Skeletal muscle cell (primary cell): ENCODE data around the gene RCL1.
"Not testable (repeated sequence)": the region's sequence is repeated elsewhere in the genome, so short reads cannot be mapped to it uniquely, and the experiment has no call there.

Experiments used
- DNase-seq: peaks from one replicate; pipeline ENCODE4 v3.0.0-alpha.2; 2010; ENCODE audit warnings: low read depth
- H3K4me3 ChIP-seq: 2 replicates; pipeline ENCODE4 v1.5.1; 2011; ENCODE audit warnings: low read depth, mild to moderate bottlenecking, control low read depth, low read length, moderate library complexity

The RCL1 gene

DNA sequence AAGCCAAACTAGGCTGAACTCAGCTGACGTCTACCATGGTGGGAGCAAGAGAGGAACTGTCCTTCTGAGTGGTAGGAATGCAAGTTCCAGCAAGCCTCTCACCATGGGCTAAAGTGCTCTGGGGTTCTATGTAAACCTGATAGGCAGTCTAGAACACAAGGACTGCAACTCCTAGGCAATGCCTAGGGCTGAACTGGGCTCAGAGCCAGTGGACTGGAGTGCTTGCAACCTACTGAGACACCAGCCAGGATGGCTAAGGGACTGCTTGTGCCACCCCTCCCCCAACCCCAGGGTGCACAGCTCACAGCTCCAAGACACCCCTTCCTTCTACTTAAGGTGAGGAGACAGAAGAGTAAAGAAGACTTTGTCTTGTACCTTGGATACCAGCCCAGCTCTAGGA lies 12.1 kb upstream of the RCL1 start:
- DNase-seq = no peak
- H3K4me3 ChIP-seq = no peak overlapping the region

DNA sequence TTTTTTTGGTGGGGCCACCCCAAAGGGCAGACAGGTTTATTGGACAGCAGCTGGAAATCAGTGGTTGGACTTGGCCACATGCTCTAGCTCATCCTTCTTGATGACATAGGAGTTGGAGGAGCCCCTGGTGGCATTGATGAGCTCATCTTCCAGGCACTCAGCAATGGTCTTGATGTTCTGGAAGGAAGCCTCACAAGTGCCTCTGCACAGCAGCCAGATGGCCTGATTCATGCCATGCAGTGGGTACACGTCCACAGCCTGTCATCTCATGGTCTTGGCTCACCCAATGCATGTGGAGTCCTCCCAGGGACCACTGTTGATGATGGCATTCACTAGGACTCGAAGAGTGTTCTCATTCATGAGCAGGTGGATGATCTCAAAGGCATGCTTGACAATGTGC lies 11.3 kb upstream of the RCL1 start:
- no peak for DNase-seq
- H3K4me3 ChIP-seq = no peak overlapping the region

DNA sequence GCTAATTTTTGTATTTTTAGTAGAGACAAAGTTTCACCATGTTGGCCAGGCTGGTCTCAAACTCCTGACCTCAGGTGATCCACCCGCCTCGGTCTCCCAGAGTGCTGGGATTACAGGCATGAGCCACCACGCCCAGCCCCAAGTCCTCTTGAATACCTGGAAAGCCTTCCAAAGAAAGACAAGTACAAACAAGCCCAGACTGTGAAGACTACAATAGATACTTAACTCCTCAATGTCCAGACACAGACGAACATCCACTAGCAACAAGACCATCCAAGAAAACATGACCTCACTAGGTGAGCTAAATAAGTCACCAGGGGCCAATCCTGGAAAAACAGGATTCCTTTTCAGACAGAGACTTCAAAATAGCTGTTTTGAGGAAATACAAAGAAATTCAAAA lies 9.6 kb upstream of the RCL1 start:
- not testable (repeated sequence) for H3K4me3 ChIP-seq, DNase-seq

DNA sequence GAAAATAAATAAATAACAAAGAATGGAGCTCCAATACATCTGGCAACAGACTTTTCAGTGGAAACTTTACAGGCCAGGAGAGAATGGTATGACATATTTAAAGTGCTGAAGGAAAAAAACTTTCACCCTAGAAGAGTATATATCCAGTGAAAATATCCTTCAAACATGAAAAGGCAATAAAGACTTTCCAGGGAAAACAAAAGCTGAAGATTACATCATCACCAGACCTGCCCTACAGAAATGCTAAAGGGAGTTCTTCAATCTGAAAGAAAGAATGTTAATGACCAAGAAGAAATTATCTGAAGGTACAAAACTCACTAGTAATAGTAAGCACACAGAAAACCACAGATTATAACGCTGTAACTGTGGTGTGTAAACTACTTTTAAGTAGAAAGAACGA lies 8.3 kb upstream of the RCL1 start:
- H3K4me3 ChIP-seq = no peak overlapping the region
- no peak for DNase-seq

DNA sequence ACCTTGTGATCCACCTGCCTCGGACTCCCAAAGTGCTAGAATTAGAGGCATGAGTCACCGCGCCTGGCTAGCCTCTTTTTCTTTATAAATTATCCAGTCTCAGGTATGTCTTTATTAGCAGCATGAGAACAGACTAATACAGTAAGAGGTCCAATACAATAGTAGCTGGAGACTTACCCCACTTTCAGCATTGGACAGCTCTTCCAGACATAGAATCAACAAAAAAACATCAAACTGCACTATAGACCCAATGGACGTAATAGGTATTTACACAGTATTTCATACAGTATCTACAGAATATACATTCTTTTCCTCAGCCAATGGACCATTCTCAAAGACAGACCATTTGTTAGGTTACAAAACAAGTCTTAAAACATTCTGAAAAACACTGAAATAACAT lies 6.1 kb upstream of the RCL1 start:
- DNase-seq = no peak
- no peak overlapping the region for H3K4me3 ChIP-seq

DNA sequence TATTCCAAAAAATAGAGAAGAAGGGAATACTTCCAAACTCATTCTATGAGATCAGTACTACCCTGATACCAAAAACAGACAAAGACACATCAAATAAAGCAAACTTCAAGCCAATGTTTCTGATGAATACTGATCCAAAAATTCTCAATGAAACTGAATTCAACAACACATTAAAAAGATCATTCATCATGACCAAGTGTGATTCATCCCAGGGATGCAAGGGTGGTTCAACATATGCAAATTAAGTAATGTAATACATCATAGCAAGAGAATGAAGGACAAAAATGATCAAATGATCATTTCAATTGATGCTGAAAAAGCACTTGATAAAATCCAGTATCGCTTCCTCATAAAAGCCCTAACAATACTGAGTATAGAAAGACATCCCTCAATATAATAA lies 4.9 kb upstream of the RCL1 start:
- no peak overlapping the region for H3K4me3 ChIP-seq
- DNase-seq = no peak

DNA sequence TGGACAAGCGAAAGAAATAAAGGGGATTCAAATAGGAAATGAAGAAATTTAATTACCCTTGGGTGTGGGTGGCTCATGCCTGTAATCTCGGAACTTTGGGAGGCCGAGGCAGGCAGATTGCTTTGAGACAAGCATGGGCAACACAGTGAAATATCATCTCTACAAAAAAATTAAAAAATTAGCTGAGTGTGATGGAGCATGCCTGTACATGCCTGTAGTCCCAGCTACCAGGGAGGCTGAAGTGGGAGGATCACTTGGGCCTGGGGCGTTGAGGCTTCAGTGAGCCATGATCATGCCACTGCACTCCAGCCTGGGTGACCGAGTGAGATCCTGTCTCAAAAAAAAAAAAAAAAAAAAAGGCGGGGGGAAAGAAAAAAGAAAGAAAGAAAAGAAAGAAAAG lies 4.0 kb upstream of the RCL1 start:
- DNase-seq = no peak
- H3K4me3 ChIP-seq = no peak overlapping the region

DNA sequence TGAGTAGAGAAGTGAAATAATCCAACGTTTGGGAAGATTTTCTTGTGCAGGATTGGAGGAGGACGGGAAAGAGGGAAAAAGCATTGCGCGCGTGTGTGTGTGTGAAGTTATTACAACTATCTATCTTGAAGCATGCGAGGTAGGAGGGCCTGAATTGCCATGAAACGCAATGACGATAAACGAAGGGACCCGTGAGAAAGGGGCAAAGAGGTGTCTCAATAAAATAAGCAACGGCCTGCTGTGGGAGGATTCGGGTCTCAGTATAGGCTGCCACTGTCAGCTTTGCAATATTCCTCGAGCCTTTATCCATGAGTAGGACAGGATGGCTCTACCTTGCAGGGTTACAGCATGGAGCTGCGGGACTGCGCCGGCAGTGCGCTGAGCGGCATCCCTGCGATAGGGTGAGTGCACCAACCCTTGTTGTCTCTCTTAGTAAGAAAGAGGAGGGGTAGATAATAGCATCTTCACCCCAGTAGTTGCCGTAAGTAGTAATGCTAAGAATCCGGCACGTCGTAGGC lies 631 bp upstream of the RCL1 start:
- peak overlapping the region; percentile 90 for H3K4me3 ChIP-seq
- DNase-seq = no peak

DNA sequence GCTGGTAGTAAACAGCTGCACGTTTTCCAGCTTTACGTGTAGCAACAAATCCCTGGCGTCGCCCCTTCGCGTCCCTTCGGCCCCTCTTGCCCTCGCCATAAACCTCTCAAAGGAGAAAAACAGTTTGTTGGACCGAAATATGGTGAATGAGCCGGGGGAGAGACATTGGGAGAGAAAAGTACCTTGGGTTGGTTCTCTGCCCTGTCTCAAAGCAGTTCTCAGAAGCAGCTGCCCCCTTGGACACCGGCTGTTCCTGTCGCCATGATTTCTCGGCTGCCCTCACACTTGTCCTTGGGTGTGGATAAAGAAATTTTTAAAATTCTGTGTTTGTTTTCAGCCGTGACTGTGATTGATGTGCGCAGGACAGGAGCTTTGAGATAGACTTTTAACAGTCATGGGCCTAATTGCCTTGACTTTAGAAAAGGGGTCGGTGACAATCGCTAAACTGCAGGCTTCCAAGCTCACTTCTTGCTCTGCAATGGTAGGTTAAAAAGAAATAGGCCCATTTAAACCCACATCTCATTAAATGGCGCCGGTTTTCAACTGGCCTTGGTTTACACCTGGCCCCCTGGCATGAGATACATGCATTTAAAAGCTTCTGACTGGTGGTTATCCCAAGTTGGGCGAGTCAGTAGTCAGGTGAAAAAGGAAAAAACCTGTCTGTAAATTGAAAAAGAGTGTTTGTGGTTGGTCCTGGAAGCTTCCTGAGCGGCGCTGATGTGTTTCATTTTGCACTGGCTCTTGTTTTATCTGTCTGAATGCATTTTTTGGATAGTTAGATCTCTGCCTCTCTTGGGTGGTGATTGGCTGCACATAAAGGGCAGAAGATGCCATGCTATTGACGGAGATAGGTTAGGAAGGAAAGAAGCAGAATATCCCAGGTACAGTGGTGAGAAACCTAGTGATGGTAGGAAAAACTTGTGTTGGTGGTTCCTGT lies 983 bp downstream of the RCL1 start:
- no peak for DNase-seq
- peak overlapping the region; percentile 90 for H3K4me3 ChIP-seq

DNA sequence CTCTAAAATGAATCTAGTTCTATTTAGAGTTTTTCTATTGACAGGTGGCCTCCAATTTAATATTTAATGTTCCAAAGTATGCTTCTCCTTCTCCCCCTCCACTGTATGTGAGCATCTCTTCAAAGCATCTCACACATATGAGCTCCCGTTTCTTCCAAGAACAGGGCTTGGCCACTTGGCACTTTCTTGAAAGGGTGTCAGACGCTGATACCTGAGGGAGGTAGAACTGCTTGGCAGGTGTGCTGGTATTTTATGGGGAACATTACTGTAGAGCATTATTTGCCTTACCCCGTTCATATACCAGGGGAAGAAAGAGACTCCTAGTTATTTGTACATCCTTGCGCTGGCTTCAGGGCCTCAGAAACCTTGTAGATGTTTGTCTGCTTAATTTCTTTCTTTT lies 1.9 kb downstream of the RCL1 start:
- no peak for DNase-seq
- no peak overlapping the region for H3K4me3 ChIP-seq

DNA sequence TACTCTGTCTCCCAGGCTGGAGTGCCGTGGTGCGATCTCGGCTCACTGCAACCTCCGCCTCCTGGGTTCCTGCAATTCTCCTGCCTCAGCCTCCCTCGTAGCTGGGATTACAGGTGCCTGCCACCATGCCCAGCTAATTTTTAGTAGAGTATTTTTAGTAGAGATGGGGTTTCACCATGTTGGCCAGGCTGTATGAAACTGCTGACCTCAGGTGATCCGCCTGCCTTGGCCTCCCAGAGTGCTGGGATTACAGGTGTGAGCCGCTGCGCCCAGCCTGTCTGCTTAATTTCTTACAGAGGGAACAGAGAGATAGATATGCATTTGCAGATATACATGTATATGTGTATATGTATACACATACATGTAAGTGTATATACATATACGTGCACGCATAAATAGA lies 2.4 kb downstream of the RCL1 start:
- DNase-seq, H3K4me3 ChIP-seq: not testable (repeated sequence)

DNA sequence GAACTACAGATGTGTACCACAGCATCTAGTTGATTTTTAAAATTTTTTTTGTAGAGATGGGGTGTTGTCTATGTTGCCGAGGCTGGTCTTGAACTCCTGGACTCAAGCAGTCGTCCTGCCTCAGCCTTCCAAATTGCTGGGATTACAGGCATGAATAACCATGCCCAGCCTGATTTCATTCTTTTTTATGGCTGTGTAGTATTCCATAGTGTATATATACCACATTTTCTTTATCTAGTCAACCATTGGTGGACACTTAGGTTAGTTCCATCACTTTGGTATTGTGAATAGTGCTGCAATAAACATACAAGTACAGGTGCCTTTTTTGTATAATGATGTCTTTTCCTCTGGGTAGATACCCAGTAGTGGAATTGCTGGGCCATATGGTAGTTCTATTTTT lies 3.8 kb downstream of the RCL1 start:
- no peak for DNase-seq
- no peak overlapping the region for H3K4me3 ChIP-seq

DNA sequence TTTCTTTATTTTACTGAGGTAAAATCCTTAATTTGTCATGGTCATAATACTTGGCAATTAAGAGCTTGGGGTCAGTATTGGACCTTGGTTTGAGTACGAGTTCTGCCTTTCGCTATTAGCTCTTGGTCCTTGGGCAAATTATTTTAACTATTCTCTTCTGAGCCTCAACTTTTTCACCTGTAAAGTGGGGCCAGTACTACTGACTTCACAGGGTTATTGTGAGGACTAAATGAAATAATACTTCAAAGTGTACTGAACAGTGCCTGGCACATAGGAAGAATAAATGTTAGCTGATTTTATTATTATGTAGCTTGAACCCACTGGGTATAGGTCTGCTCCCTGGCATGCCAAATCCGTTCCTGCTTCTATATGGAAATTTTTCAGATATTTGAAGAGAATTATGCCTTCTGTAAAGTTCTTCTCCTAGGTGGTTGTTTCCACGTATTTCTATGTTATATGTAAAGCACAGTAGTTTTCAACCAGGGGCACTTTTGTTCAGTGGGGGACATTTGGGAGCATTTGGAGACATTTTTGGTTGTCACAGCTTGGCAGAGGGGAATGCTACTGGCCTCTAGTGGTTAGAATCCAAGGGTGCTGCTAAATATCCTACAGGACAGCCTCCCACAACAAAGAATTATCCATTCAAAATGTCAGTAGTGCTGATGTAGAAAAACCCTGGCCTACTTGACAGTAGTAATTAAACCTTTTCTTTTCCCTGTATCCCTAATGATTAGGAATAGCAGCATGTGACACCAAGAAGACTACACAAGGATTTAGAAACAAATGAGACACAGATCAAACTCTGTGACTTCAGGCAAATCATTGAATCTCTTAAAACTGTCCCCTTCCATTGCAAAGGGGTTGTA lies 4.5 kb downstream of the RCL1 start:
- H3K4me3 ChIP-seq = no peak overlapping the region
- no peak for DNase-seq

DNA sequence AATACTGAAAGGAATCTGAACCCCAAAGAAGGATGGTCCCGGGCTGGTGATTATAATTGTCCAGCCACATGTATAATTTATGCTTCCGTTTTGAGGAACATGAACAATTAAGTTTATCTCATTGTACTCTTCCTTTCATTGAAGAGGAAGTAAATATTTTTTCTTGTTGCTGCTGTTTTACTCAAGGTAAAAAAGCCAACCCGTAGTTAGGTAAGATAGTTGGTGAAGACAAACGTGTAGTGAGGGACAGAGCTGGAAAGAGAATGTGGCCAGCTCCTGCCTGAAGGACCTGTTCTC lies 5.1 kb downstream of the RCL1 start:
- H3K4me3 ChIP-seq = no peak overlapping the region
- no peak for DNase-seq

DNA sequence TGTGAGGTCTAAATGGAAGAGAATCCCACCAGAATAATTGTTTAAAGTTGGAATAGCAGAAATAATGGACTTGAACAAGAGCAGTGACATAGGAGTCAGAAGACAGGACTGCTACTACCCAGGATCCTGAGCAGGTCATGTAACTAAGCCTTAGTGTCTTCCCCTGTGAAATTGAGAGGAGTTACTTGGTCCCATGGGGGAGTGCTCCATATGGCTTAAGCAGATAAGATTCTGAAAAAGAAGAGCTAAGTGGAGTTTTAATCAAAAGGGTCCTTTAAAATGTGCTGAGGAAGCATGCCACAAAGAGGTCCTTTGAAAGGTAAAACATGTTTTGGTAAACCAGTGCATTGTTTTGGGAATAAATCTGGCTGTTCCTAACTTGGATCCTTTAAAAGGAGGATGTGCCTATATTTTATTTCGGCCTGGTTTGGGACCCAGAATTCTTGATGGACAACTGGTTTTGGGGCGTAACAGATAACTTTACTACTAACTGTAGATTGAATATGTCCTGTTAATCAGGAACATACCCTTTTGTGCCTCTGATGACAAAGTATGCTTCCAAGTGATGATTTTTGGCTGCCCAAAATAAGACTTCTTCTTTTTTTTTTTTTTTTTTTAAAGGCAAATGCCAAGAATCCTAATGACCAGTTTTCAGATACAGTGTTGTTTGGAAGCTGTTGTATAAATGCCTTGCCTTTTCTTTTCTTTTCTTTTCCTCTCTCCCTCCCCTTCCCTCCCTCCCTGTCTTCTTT lies 5.7 kb downstream of the RCL1 start:
- no peak overlapping the region for H3K4me3 ChIP-seq

DNA sequence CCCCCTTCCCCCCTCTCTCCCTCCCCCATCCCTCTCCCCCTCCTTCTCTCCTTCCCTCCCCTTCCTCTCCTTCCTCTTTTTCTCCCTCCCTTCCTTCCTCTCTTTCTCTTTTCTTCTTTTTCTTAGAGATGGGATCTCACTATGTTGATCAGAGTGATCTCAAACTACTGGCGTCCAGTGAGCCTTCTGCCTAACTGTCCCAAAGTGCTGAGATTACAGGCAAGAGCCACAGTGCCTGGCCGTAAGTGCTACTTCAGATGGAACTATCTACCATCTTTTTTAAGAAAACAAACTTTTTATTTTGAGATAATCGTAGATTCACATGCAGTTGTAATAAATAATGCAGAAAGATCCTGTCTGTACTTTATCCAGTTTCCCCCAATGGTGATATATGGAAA lies 6.3 kb downstream of the RCL1 start:
- no peak overlapping the region for H3K4me3 ChIP-seq
- DNase-seq = no peak

More for the DNA sequence above, 5.7 kb downstream of the RCL1 start:
- no peak for DNase-seq

DNA sequence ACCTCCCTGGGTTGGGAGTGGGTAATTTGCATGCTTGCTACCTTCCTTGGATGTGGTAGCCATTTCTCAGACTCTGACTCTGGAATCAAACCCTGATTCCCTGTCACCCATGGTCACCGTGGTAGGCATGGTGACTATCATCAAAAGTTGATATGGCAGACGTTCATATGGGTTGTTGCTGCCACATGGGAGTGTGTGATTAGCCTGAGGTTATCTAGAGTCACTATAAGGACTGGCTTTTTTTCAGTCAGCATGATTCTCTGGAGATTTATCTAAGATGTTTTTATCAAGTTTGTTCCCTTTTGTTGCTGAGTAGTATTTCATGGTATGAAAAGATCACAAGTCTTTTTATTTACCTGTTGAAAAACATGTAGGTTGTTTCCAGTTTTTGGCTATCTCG lies 7.0 kb downstream of the RCL1 start:
- H3K4me3 ChIP-seq = no peak overlapping the region
- DNase-seq = no peak

DNA sequence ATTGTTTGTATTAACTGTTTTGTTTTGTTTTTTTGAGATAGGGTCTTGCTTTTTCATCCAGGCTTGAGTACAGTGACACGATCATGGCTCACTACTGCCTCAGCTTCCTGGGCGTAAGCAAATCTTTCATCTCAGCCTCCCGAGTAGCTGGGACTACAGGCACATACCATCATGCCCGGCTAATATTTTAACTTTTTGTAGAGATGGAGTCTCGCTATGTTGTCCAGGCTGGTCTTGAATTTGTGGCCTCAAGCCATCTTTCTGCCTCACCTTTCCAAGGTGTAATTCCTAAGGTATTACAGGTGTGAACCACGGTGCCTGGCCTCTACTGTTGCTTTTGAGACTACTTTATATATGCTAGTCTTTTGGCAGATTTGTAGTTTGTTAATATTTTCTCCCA lies 8.4 kb downstream of the RCL1 start:
- H3K4me3 ChIP-seq = no peak overlapping the region
- no peak for DNase-seq

DNA sequence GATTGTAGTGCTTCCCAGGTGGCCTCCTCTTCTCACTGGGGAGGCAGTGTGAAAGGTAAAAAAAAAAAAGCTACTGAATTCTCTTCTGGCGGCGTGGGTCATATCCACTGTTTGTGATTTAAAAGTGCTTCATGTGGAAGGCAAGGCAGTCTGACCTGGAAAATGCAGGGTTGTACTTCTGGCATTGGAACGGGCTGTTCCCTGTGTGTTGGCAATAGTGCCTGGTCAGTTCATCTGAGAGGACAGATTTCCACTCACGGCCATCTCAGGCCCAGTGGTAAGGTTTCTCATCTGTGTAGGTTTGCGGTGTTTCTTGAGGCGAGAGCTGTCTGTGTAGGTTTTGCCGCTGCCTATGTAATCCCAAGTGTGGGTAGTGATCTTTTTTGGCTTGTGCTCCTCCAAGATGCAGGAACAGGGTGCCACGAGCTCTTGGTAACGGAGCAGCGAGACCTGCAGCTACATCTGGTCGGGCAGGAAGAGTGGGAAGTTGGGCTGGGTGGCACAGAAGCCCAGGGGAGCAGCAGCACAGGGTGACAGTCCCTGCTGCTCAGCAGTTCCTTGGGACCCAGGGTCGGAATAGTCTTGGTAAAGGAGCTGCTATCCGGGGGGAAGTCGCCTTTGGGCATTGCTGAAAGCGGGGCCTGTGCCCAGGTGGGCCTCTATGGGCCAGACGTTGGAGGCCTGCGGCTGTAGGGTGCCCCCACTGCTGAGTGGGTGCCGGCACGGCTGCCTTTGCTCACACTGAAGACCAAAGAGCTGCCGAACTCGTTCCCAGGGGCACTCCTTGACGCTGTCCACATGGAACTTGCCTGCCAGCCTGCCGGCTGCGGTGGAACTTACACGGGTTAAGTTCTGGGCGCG lies 11.2 kb downstream of the RCL1 start:
- no peak for DNase-seq
- H3K4me3 ChIP-seq = no peak overlapping the region
